Esophagus muscularis mucosa (tissue), 3 donors: ENCODE measurements around the gene SPTBN1.

ENCODE experiments used
- POLR2A ChIP-seq: fragments of 450-650 bp; IDR thresholded peaks from one replicate; pipeline ENCODE4 v1.6.1; 2017; ENCODE audit warnings: antibody characterized with exemption, moderate library complexity, mild to moderate bottlenecking, low read depth
- TF ChIP-seq, protein P1 (sequence below), 3 experiments: fragments of 200-600 bp in 2 of 3; fragments of 450-650 bp in 1 of 3; sonication (generic) in 2 of 3; IDR thresholded peaks; one replicate each; pipeline ENCODE4 v1.5.1; 2017 to 2019; ENCODE audit warnings: antibody characterized with exemption in 3 of 3, mild to moderate bottlenecking in 2 of 3, moderate library complexity in 1 of 3

DNA sequence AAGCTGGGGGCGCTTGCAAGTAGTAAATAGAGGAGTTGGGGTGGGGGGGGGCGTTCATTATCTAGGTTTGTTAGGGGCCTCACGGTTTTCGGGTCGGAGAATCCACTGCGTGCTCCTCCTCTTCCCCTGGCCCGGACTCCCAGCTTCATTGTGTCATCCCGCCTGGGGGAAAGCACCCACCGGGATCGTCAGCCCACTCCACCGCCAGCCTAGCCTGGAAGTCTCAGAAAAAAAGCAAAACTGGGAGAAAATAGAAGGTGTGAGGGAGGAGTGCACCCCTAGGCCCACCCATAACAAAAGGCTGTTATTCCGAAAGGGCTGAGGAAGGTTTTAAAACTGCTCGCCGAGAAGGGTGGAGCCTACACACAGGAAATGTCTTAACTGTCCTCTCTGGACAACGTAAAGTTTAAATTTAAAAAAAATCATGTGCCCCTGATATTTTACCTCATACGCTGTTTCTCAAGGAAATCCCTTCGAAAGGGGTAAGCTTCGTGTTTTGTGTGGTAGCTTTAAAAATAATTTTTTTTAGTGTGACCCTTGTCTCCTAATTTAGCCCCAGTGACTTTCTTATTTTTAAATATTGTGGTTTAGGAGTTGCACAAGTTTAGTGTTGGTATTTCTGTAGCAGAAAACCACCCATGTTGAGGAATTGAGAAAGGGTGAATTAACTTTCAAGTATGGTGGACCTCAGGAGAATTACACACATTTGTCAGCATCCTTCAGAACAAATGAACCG is 104.2 kb downstream of the SPTBN1 start:
- no peak for TF ChIP-seq POLR2A
- TF ChIP-seq, protein P1, sequence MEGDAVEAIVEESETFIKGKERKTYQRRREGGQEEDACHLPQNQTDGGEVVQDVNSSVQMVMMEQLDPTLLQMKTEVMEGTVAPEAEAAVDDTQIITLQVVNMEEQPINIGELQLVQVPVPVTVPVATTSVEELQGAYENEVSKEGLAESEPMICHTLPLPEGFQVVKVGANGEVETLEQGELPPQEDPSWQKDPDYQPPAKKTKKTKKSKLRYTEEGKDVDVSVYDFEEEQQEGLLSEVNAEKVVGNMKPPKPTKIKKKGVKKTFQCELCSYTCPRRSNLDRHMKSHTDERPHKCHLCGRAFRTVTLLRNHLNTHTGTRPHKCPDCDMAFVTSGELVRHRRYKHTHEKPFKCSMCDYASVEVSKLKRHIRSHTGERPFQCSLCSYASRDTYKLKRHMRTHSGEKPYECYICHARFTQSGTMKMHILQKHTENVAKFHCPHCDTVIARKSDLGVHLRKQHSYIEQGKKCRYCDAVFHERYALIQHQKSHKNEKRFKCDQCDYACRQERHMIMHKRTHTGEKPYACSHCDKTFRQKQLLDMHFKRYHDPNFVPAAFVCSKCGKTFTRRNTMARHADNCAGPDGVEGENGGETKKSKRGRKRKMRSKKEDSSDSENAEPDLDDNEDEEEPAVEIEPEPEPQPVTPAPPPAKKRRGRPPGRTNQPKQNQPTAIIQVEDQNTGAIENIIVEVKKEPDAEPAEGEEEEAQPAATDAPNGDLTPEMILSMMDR (IDR thresholded peaks at IDR 0.05) = peak in 1 of 3 experiments; percentile 8
